GM23338 (cell line): ENCODE data around the gene BBOX1.

Experiments
- EZH2 ChIP-seq: fragments of 200-600 bp; sonication (generic); IDR thresholded peaks from one replicate; pipeline ENCODE4 v1.8.0; 2017; ENCODE audit warnings: antibody characterized with exemption, mild to moderate bottlenecking, low read depth; ENCODE audit not compliant: unreplicated experiment
- EZH2phosphoT487 ChIP-seq: fragments of 200-600 bp; sonication (generic); IDR thresholded peaks from one replicate; pipeline ENCODE4 v1.8.1; 2018; ENCODE audit warnings: antibody characterized with exemption; ENCODE audit not compliant: unreplicated experiment
- POLR2AphosphoS5 ChIP-seq: IDR thresholded peaks from 2 replicates; pipeline ENCODE4 v1.6.1; 2016; ENCODE audit warnings: antibody characterized with exemption, low read depth
- TF ChIP-seq, protein P1 (sequence below), 2 experiments: fragments of 200-600 bp in 1 of 2; sonication (generic) in 1 of 2; conservative IDR thresholded peaks; 2 replicates each; pipeline versions ENCODE4 v1.5.1 to v1.6.1; 2016 to 2017; ENCODE audit warnings: antibody characterized with exemption in 2 of 2, low read depth in 2 of 2, mild to moderate bottlenecking in 2 of 2, moderate library complexity in 1 of 2

DNA sequence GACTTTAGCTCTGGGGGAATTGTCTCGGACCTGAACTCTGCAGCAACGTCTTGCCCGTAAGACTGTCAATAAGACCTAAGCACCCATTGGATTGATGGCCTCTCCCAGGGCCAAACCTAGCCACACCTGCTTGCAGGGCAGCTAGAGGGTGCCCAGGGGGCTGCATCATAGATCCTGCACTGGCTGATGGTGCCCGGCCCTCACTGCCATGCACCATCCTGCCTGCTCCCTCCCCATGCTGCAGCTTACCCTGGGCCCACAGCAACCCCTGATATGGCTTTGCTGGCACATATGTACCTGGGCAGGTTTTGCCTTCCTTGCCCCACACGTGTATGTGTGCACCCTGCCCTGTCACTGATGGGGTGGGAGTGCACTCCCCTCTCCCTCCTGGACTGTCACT is 8.9 kb upstream of the BBOX1 start:
- TF ChIP-seq, protein P1, sequence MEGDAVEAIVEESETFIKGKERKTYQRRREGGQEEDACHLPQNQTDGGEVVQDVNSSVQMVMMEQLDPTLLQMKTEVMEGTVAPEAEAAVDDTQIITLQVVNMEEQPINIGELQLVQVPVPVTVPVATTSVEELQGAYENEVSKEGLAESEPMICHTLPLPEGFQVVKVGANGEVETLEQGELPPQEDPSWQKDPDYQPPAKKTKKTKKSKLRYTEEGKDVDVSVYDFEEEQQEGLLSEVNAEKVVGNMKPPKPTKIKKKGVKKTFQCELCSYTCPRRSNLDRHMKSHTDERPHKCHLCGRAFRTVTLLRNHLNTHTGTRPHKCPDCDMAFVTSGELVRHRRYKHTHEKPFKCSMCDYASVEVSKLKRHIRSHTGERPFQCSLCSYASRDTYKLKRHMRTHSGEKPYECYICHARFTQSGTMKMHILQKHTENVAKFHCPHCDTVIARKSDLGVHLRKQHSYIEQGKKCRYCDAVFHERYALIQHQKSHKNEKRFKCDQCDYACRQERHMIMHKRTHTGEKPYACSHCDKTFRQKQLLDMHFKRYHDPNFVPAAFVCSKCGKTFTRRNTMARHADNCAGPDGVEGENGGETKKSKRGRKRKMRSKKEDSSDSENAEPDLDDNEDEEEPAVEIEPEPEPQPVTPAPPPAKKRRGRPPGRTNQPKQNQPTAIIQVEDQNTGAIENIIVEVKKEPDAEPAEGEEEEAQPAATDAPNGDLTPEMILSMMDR (conservative IDR thresholded peaks at IDR 0.05; ENCODE audit: low read depth in 2 of 2) = no peak
- TF ChIP-seq EZH2 (no peak), EZH2phosphoT487 (no peak), POLR2AphosphoS5 (no peak)
